GM21390 (cell line): ENCODE results near the gene SLC16A4.

ENCODE experiments used
- ATAC-seq: cut with Tn5 transposase; IDR thresholded peaks from one replicate; pipeline ENCODE4 v1.9.1; 2021; ENCODE audit not compliant: unreplicated experiment

SLC16A4 gene

GRCh38 chr1:110361856-110362255 lies 29.0 kb downstream of the SLC16A4 start:
- no peak for ATAC-seq

- ATAC-seq = no peak
These were observed 30.4 kb downstream of the SLC16A4 start for GRCh38 chr1:110360431-110360830.

- no peak for ATAC-seq
These were observed 34.4 kb downstream of the SLC16A4 start for GRCh38 chr1:110356379-110356778.

- no peak for ATAC-seq
These were observed 35.5 kb downstream of the SLC16A4 start for GRCh38 chr1:110355321-110355720.

- no peak for ATAC-seq
These were observed 40.5 kb downstream of the SLC16A4 start for GRCh38 chr1:110350360-110350759.

- ATAC-seq = no peak
These were observed 42.1 kb downstream of the SLC16A4 start for GRCh38 chr1:110348771-110349170.

GRCh38 chr1:110348050-110348449 lies 42.8 kb downstream of the SLC16A4 start:
- no peak for ATAC-seq

GRCh38 chr1:110347182-110347893 lies 43.5 kb downstream of the SLC16A4 start:
- ATAC-seq = no peak

- ATAC-seq = no peak
These were observed 44.1 kb downstream of the SLC16A4 start for GRCh38 chr1:110346690-110347089.

- no peak for ATAC-seq
These were observed 45.3 kb downstream of the SLC16A4 start for GRCh38 chr1:110345480-110345879.

- no peak for ATAC-seq
These were observed 46.7 kb downstream of the SLC16A4 start for GRCh38 chr1:110344152-110344551.

GRCh38 chr1:110343249-110343648 lies 47.6 kb downstream of the SLC16A4 start:
- no peak for ATAC-seq

GRCh38 chr1:110341872-110342331 lies 48.9 kb downstream of the SLC16A4 start:
- no peak for ATAC-seq

- ATAC-seq = no peak
These were observed 49.5 kb downstream of the SLC16A4 start for GRCh38 chr1:110341146-110341871.

- no peak for ATAC-seq
These were observed 50.7 kb downstream of the SLC16A4 start for GRCh38 chr1:110340207-110340468.

GRCh38 chr1:110339407-110340206 lies 51.2 kb downstream of the SLC16A4 start:
- ATAC-seq = no peak

- peak; percentile 68 for ATAC-seq
These were observed 51.9 kb downstream of the SLC16A4 start, which contains the start of gene RBM15 for GRCh38 chr1:110338886-110339406. Gene RBM15 (plus strand): TSS chr1:110339377. CDS start chr1:110339406, 29 bp downstream.

- peak; percentile 71 for ATAC-seq
These were observed 52.4 kb downstream of the SLC16A4 start for GRCh38 chr1:110338309-110338885.

- ATAC-seq = no peak
These were observed 53.0 kb downstream of the SLC16A4 start for GRCh38 chr1:110337704-110338308.

- no peak for ATAC-seq
These were observed 54.4 kb downstream of the SLC16A4 start for GRCh38 chr1:110336300-110337039.
